ENCODE results near the gene PEX7. TPM values are rescaled to one million over a fixed set of nuclear protein-coding genes. Genes with fewer than 3 reads are reported as not detected.
A peak's percentile ranks its signal among the peaks of the same experiment; 100 is the strongest.
"Not testable (repeated sequence)": the region's sequence is repeated elsewhere in the genome, so short reads cannot be mapped to it uniquely, and the experiment has no call there.

PEX7 gene
- total and polyA plus RNA-seq, 5 donors, result 6.1 to 10.8 (median 6.9) TPM

DNA sequence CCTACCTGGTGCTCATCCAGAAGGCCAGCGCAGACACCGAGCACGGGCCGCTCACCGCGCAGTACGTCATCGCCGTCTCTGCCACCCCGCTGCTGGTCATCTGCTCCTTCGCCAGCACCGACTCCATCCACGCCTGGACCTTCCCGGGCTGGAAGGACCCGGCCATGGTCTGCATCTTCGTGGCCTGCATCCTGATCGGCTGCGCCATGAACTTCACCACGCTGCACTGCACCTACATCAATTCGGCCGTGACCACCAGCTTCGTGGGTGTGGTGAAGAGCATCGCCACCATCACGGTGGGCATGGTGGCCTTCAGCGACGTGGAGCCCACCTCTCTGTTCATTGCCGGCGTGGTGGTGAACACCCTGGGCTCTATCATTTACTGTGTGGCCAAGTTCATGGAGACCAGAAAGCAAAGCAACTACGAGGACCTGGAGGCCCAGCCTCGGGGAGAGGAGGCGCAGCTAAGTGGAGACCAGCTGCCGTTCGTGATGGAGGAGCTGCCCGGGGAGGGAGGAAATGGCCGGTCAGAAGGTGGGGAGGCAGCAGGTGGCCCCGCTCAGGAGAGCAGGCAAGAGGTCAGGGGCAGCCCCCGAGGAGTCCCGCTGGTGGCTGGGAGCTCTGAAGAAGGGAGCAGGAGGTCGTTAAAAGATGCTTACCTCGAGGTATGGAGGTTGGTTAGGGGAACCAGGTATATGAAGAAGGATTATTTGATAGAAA, 101.7 kb downstream of the PEX7 start:
- DNase-seq, result peak in 1 of 3 donors; percentile 33
- 64% methylated on average over 40 of the region's 40 CpGs for WGBS
- no peak overlapping the region for H3K27ac ChIP-seq (ENCODE audit: low read length)
- intact Hi-C loops (cut with DNase I), result no loop called here
- H3K27me3 ChIP-seq (ENCODE audit: control insufficient read depth, insufficient read depth), result no peaks in the 10 kb centered on the region
- H3K4me1 ChIP-seq (ENCODE audit: control insufficient read depth, insufficient read depth, low read length), result no peaks in the 10 kb centered on the region
- no peaks in the 10 kb centered on the region for H3K9me3 ChIP-seq (ENCODE audit: control insufficient read depth, low read length)
- no peak for ATAC-seq
- H3K4me3 ChIP-seq (ENCODE audit: low read length), result no peak overlapping the region

- no peaks in the 10 kb centered on the region for H3K9me3 ChIP-seq (ENCODE audit: control insufficient read depth, low read length)
- DNase-seq, result no peak
- WGBS, result 94% methylated on average over 2 of the region's 2 CpGs
- no peak overlapping the region for H3K27ac ChIP-seq (ENCODE audit: low read length)
- H3K4me3 ChIP-seq (ENCODE audit: low read length), result no peak overlapping the region
- no peaks in the 10 kb centered on the region for H3K4me1 ChIP-seq (ENCODE audit: control insufficient read depth, insufficient read depth, low read length)
- H3K27me3 ChIP-seq (ENCODE audit: control insufficient read depth, insufficient read depth), result no peaks in the 10 kb centered on the region
- no peak for ATAC-seq
- intact Hi-C loops (cut with DNase I), result no loop called here
These were observed 104.0 kb downstream of the PEX7 start for GRCh38 chr6:136926383-136926782.

DNA sequence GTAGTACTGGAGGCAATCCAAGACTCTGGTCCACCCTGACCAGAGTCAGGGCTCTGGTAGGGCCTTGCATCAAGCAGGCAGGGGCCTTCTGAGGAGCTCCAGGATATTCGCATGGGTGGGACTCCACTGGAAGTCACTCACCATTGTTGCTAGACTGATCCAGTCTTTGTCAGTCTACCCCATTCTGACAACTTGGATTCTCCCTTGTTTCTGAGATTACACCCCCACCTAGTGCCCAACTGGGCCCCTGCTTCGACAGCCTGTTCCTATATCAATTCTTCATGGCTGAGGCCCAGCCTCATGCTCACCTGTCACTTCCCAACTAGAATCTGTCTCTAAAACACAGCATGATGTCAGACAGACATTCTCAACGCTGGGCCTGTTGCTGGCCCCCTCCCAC, 104.9 kb downstream of the PEX7 start:
- no peak overlapping the region for H3K4me3 ChIP-seq (ENCODE audit: low read length)
- 73% methylated on average over 3 of the region's 3 CpGs for WGBS
- DNase-seq, result no peak
- ATAC-seq, result no peak
- no peaks in the 10 kb centered on the region for H3K9me3 ChIP-seq (ENCODE audit: control insufficient read depth, low read length)
- no peaks in the 10 kb centered on the region for H3K4me1 ChIP-seq (ENCODE audit: control insufficient read depth, insufficient read depth, low read length)
- intact Hi-C loops (cut with DNase I), result no loop called here
- H3K27ac ChIP-seq (ENCODE audit: low read length), result no peak overlapping the region
- no peaks in the 10 kb centered on the region for H3K27me3 ChIP-seq (ENCODE audit: control insufficient read depth, insufficient read depth)

- intact Hi-C loops (cut with DNase I), result no loop called here
- 92% methylated on average over 4 of the region's 4 CpGs for WGBS
- Histone ChIP-seq H3K27ac (ENCODE audit: low read length) (no peak overlapping the region), H3K4me3 (ENCODE audit: low read length) (no peak overlapping the region), H3K27me3 (ENCODE audit: control insufficient read depth, insufficient read depth) (no peaks in the 10 kb centered on the region), H3K9me3 (ENCODE audit: control insufficient read depth, low read length) (no peaks in the 10 kb centered on the region), H3K4me1 (ENCODE audit: control insufficient read depth, insufficient read depth, low read length) (no peaks in the 10 kb centered on the region)
- ATAC-seq, result no peak
- DNase-seq, result no peak
These were observed 108.1 kb downstream of the PEX7 start for GRCh38 chr6:136930528-136930927.

- 87% methylated on average over 2 of the region's 2 CpGs for WGBS
- DNase-seq (no peak), ATAC-seq (no peak)
- H3K4me3 ChIP-seq (ENCODE audit: low read length), result no peak overlapping the region
- no peaks in the 10 kb centered on the region for H3K9me3 ChIP-seq (ENCODE audit: control insufficient read depth, low read length)
- H3K27ac ChIP-seq (ENCODE audit: low read length), result no peak overlapping the region
- no peaks in the 10 kb centered on the region for H3K4me1 ChIP-seq (ENCODE audit: control insufficient read depth, insufficient read depth, low read length)
- intact Hi-C loops (cut with DNase I), result no loop called here
- H3K27me3 ChIP-seq (ENCODE audit: control insufficient read depth, insufficient read depth), result no peaks in the 10 kb centered on the region
These were observed 110.2 kb downstream of the PEX7 start for GRCh38 chr6:136932599-136932998.

GRCh38 chr6:136945072-136945471, 122.7 kb downstream of the PEX7 start:
- 74% methylated on average over 1 of the region's 1 CpG for WGBS
- DNase-seq, result no peak
- no peaks in the 10 kb centered on the region for H3K4me1 ChIP-seq (ENCODE audit: control insufficient read depth, insufficient read depth, low read length)
- H3K9me3 ChIP-seq (ENCODE audit: control insufficient read depth, low read length), result no peaks in the 10 kb centered on the region
- ATAC-seq, result no peak
- no peaks in the 10 kb centered on the region for H3K27me3 ChIP-seq (ENCODE audit: control insufficient read depth, insufficient read depth)
- H3K27ac ChIP-seq (ENCODE audit: low read length), result no peak overlapping the region
- intact Hi-C loops (cut with DNase I), result no loop called here
- H3K4me3 ChIP-seq (ENCODE audit: low read length), result no peak overlapping the region

DNA sequence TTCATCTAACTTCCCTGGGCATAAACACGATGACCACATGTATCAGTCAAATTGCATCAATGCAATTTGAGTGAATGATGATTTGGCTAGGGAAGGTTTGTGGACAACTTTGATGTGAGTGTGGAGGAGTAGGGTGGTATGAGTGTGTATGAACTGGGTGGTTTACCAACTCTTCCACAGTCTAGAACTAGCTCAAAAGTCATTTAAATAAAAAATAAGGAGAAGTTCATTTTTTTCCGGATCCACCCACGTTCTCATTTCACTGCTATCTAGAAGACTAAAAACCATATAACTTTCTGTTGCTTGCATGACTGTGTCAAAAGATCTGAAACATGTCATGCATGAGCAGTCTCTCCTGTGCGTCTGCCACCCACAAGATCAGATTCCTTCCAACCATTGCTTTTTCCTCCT, 123.3 kb downstream of the PEX7 start:
- 86% methylated on average over 4 of the region's 4 CpGs for WGBS
- intact Hi-C loops (cut with DNase I), result no loop called here
- Histone ChIP-seq H3K27me3 (ENCODE audit: control insufficient read depth, insufficient read depth) (no peaks in the 10 kb centered on the region), H3K9me3 (ENCODE audit: control insufficient read depth, low read length) (no peaks in the 10 kb centered on the region), H3K27ac (ENCODE audit: low read length) (no peak overlapping the region), H3K4me1 (ENCODE audit: control insufficient read depth, insufficient read depth, low read length) (no peaks in the 10 kb centered on the region), H3K4me3 (ENCODE audit: low read length) (no peak overlapping the region)
- ATAC-seq, result no peak
- DNase-seq, result no peak

GRCh38 chr6:136947037-136947436, 124.6 kb downstream of the PEX7 start:
- intact Hi-C loops (cut with DNase I), result no loop called here

GRCh38 chr6:136949957-136950356, 127.6 kb downstream of the PEX7 start:
- 94% methylated on average over 3 of the region's 3 CpGs for WGBS
- H3K4me3 ChIP-seq (ENCODE audit: low read length); H3K27ac ChIP-seq (ENCODE audit: low read length); H3K4me1 ChIP-seq (ENCODE audit: control insufficient read depth, insufficient read depth, low read length); H3K9me3 ChIP-seq (ENCODE audit: control insufficient read depth, low read length); H3K27me3 ChIP-seq (ENCODE audit: control insufficient read depth, insufficient read depth); intact Hi-C loops (cut with DNase I); DNase-seq; ATAC-seq: not testable (repeated sequence)

More at GRCh38 chr6:136947037-136947436, 124.6 kb downstream of the PEX7 start:
- Histone ChIP-seq H3K4me3 (ENCODE audit: low read length) (no peak overlapping the region), H3K27ac (ENCODE audit: low read length) (no peak overlapping the region), H3K4me1 (ENCODE audit: control insufficient read depth, insufficient read depth, low read length) (no peaks in the 10 kb centered on the region), H3K27me3 (ENCODE audit: control insufficient read depth, insufficient read depth) (no peaks in the 10 kb centered on the region), H3K9me3 (ENCODE audit: control insufficient read depth, low read length) (no peaks in the 10 kb centered on the region)
- ATAC-seq (no peak), DNase-seq (no peak)
- WGBS, result 52% methylated on average over 9 of the region's 9 CpGs

DNA sequence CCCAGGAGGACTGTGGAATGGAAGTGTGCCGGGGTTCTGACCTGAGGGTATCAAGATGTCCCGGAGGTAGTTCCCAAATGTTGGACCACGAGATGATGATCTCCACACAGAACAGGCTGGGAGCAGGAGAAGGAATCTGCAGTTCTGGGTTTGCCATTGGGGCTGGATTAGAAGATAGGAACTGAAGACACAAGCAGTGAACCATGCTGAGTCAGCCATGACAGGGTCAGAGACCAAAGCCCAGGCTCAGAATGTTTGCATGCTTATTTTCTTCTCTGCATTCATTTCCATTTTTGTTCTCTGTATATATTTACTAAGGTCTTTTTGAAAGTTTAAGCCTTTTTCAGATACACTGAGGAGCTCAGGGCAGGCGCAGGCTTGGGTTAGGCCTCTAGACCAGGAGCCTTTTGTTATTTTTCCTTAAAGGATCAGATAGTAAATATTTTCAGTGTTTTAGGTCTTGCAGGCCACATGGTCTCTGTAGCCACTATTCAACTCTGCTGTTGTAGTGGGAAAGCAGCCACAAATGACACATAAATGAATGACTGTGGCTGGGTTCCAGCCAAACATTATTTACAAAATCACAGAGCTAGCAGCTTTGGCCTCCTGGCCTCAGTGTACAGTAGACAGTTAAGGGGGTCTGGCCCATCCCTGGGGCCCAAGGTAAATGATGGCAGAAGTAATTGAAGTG, 128.2 kb downstream of the PEX7 start:
- Histone ChIP-seq H3K9me3 (ENCODE audit: control insufficient read depth, low read length) (no peaks in the 10 kb centered on the region), H3K27me3 (ENCODE audit: control insufficient read depth, insufficient read depth) (no peaks in the 10 kb centered on the region), H3K4me3 (ENCODE audit: low read length) (no peak overlapping the region), H3K4me1 (ENCODE audit: control insufficient read depth, insufficient read depth, low read length) (no peaks in the 10 kb centered on the region), H3K27ac (ENCODE audit: low read length) (no peak overlapping the region)
- ATAC-seq, result no peak
- DNase-seq, result no peak
- intact Hi-C loops (cut with DNase I), result no loop called here
- 78% methylated on average over 4 of the region's 4 CpGs for WGBS

DNA sequence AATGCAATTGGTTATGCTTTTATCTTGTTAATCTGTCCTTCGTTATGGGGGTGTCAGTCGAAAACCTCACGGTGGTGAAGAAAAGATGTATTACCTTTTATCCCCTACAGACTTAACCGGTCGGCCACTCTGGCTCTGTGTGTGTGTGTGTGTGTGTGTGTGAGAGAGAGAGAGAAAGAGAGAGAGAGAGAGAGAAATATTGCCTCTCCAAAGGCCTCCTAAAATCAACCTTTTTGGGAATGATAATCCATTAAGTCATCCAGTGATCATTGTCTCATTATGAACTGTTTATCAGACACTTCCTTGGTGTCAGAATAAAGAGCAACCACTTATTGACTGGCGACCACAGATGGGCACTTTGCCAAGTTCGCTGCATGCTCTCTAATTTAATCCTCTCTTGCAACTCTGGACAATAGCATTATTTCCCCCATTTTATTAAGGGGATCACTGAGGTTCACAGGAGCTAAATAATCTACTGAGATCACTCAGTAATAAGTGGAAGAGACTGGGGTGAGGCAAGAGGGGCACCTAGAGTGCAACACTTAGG, 130.4 kb downstream of the PEX7 start:
- Histone ChIP-seq H3K9me3 (ENCODE audit: control insufficient read depth, low read length) (no peaks in the 10 kb centered on the region), H3K27ac (ENCODE audit: low read length) (no peak overlapping the region), H3K4me1 (ENCODE audit: control insufficient read depth, insufficient read depth, low read length) (no peaks in the 10 kb centered on the region), H3K27me3 (ENCODE audit: control insufficient read depth, insufficient read depth) (no peaks in the 10 kb centered on the region), H3K4me3 (ENCODE audit: low read length) (no peak overlapping the region)
- intact Hi-C loops (cut with DNase I), result no loop called here
- ATAC-seq (no peak), DNase-seq (no peak)
- 57% methylated on average over 7 of the region's 7 CpGs for WGBS
